Cardiac muscle cell (in vitro differentiated cells and primary cell): ENCODE results near the gene IGSF21. TPM values are rescaled to one million over a fixed set of nuclear protein-coding genes. Genes with fewer than 3 reads are reported as not detected.

ENCODE experiments used
- DNase-seq, 2 donors: peaks; one replicate each; pipeline versions ENCODE4 v3.0.0 to v3.0.0-alpha.2; 2010 to 2017; ENCODE audit warnings: low read depth in 1 of 2, low spot score in 1 of 2
- H3K27ac ChIP-seq: fragments of 200-600 bp; sonication (generic); 2 replicates; pipeline ENCODE4 v1.5.1; 2016
- H3K27me3 ChIP-seq: fragments of 200-600 bp; sonication (generic); 2 replicates; pipeline ENCODE4 v1.6.0; 2016; ENCODE audit warnings: control low read depth
- H3K36me3 ChIP-seq: fragments of 200-600 bp; sonication (generic); 2 replicates; pipeline ENCODE4 v1.5.1; 2016; ENCODE audit warnings: control low read depth
- H3K4me1 ChIP-seq: fragments of 200-600 bp; sonication (generic); 2 replicates; pipeline ENCODE4 v1.8.1; 2017; ENCODE audit warnings: low read depth, mild to moderate bottlenecking, mixed run types
- H3K4me3 ChIP-seq: fragments of 200-600 bp; sonication (generic); 2 replicates; pipeline ENCODE4 v1.5.1; 2016; ENCODE audit warnings: mild to moderate bottlenecking
- H3K9me3 ChIP-seq: fragments of 200-600 bp; sonication (generic); 2 replicates; pipeline ENCODE4 v1.5.1; 2017; ENCODE audit warnings: low read depth, mild to moderate bottlenecking, control low read depth
- CTCF ChIP-seq: IDR thresholded peaks from 2 replicates; pipeline ENCODE4 v1.5.1; 2012; ENCODE audit warnings: low read depth, mild to moderate bottlenecking, low read length
- polyA plus RNA-seq: library from polyadenylated mRNA; unstranded; fragments of >200 nt; fragmentation: Nextera tagmentation; extraction: Ambion mirVana; gene quantifications from 2 replicates; pipeline ENCODE4 v1.2.1, GENCODE V29; 2016
- total RNA-seq: library from RNA; depleted of rRNA; stranded (reverse); fragments of >200 nt; gene quantifications from 2 replicates; pipeline ENCODE4 v1.2.3, GENCODE V29; 2016

The IGSF21 gene
- total and polyA plus RNA-seq, 2 experiments from 2014 or later = 0.06 TPM; not detected in 1

GRCh38 chr1:18197299-18197698, 89.7 kb downstream of the IGSF21 start:
- no peak overlapping the region for H3K27ac ChIP-seq
- DNase-seq = no peak
- TF ChIP-seq CTCF = no peak

GRCh38 chr1:18198260-18198659, 90.7 kb downstream of the IGSF21 start:
- no peak for DNase-seq
- no peak for TF ChIP-seq CTCF
- Histone ChIP-seq H3K9me3 (no peaks in the 10 kb centered on the region), H3K4me1 (no peaks in the 10 kb centered on the region), H3K27ac (no peak overlapping the region), H3K4me3 (no peak overlapping the region), H3K36me3 (no peaks in the 10 kb centered on the region), H3K27me3 (peaks cover 64% of the 10 kb centered on the region)

More at GRCh38 chr1:18197299-18197698, 89.7 kb downstream of the IGSF21 start:
- Histone ChIP-seq H3K4me1 (no peaks in the 10 kb centered on the region), H3K9me3 (no peaks in the 10 kb centered on the region), H3K36me3 (no peaks in the 10 kb centered on the region), H3K27me3 (peaks cover 65% of the 10 kb centered on the region), H3K4me3 (no peak overlapping the region)

DNA sequence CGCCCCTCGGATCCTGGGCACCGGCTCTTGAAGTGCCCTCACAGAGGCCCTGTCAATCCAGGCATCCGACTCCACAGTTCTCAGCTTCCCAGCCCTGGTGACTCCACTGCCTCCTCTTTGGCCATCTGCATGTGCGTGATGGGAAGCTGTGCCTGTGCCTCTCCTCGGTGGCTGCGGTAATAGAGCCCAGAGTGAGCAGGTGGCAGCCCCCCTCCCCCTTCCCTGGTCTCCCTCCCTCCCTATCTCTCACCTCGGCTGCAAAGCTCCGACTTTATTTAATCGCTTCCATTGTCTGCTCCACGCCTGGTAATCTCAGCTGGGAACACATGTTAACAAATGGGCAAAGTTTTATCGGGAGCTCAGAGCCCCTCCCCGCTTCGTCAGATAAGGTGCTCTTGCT, 91.9 kb downstream of the IGSF21 start:
- no peak for DNase-seq
- Histone ChIP-seq H3K4me3 (no peak overlapping the region), H3K27ac (no peak overlapping the region), H3K9me3 (no peaks in the 10 kb centered on the region), H3K27me3 (peaks cover 56% of the 10 kb centered on the region), H3K4me1 (no peaks in the 10 kb centered on the region), H3K36me3 (no peaks in the 10 kb centered on the region)
- no peak for TF ChIP-seq CTCF

DNA sequence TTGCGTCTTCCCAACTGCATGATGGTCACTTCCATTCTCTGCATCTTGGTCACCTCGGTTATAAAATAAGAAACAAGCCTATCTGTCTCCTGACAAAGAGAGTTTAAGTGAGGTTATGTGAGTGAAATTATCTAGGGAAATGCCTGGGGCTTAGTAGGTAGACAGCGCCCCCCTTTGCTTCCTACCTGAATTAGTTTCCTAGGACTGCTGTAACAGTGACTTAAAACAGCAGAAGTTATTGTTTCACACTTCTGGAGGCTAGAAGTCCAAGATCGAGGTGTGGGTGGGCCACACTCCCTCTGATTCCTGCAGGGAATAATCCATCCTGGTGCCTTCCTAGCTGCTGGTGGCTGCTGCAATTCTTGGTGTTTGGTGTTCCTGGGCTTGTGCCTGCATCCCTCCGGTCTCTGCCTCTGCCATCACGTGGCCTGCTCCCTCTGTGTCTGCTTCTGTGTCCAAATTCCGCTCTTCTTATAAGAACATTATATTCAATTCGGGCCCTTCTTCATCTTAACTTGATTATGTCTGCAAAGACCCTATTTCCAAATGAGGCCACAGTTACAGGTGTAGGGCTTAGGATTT, 92.6 kb downstream of the IGSF21 start:
- Histone ChIP-seq H3K36me3 (no peaks in the 10 kb centered on the region), H3K27me3 (peaks cover 48% of the 10 kb centered on the region), H3K4me3 (no peak overlapping the region), H3K9me3 (no peaks in the 10 kb centered on the region), H3K4me1 (no peaks in the 10 kb centered on the region), H3K27ac (no peak overlapping the region)
- TF ChIP-seq CTCF = no peak
- DNase-seq = no peak

DNA sequence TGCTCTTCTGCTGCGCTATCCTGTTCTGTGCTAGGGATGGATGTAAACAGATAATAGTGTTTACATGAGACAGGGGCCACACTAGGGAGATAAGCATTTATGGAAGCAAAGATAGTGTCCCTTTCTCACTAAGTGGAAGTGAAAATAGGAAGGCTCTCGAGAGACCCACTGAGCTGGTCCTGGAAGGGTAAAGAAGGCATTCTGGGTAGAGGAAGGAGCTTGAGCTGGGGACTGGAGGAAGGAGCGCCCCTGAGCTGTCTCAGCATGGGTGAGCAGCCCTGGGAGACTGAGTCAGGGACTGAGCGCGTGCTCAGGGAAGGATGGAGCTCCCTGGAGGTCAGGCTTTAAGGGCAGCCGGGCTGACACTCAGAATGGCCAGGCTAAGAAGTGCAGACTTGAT, 93.3 kb downstream of the IGSF21 start:
- H3K36me3 ChIP-seq = no peaks in the 10 kb centered on the region
- H3K27ac ChIP-seq = no peak overlapping the region
- H3K4me3 ChIP-seq = no peak overlapping the region
- peaks cover 42% of the 10 kb centered on the region for H3K27me3 ChIP-seq
- TF ChIP-seq CTCF = no peak
- H3K4me1 ChIP-seq = no peaks in the 10 kb centered on the region
- no peaks in the 10 kb centered on the region for H3K9me3 ChIP-seq
- DNase-seq = no peak
